Fibroblast of the aortic adventitia (primary cell): Measurements from ENCODE around the gene TMEM88. TPM values are rescaled to one million over a fixed set of nuclear protein-coding genes. Genes with fewer than 3 reads are reported as not detected.
"Not testable (repeated sequence)": the region's sequence is repeated elsewhere in the genome, so short reads cannot be mapped to it uniquely, and the experiment has no call there.

Experiments
- DNase-seq: peaks from one replicate; pipeline ENCODE4 v3.0.0-alpha.2; 2010; ENCODE audit warnings: low read depth
- H3K4me3 ChIP-seq: 2 replicates; pipeline ENCODE4 v1.5.1; 2011; ENCODE audit warnings: low read depth, mild to moderate bottlenecking, control low read depth, low read length, moderate library complexity
- CTCF ChIP-seq: IDR thresholded peaks from 2 replicates; pipeline ENCODE4 v1.5.1; 2011; ENCODE audit warnings: mild to moderate bottlenecking, low read length, control low read depth, inconsistent platforms; ENCODE audit not compliant: insufficient read depth
- total RNA-seq: library from RNA; depleted of rRNA; stranded (reverse); fragments of >200 nt; gene quantifications from 2 replicates; pipeline ENCODE4 v1.2.3, GENCODE V29; 2012; ENCODE audit warnings: low replicate concordance

TMEM88 gene
- total RNA-seq, 1 donor = 0.18 TPM

GRCh38 chr17:7857713-7858521 lies 3.1 kb downstream of the TMEM88 start, which contains the start of gene CYB5D1:
Gene CYB5D1 (plus strand): TSS chr17:7858003. CDS start chr17:7858135, 132 bp downstream.
- TF ChIP-seq CTCF = no peak
- peak within 1 kb of the TSS; percentile 86 for H3K4me3 ChIP-seq
- DNase-seq = peak; percentile 96

GRCh38 chr17:7858522-7858810 lies 3.6 kb downstream of the TMEM88 start:
- peak; percentile 65 for TF ChIP-seq CTCF
- DNase-seq = no peak
- peak overlapping the region; percentile 86 for H3K4me3 ChIP-seq

DNA sequence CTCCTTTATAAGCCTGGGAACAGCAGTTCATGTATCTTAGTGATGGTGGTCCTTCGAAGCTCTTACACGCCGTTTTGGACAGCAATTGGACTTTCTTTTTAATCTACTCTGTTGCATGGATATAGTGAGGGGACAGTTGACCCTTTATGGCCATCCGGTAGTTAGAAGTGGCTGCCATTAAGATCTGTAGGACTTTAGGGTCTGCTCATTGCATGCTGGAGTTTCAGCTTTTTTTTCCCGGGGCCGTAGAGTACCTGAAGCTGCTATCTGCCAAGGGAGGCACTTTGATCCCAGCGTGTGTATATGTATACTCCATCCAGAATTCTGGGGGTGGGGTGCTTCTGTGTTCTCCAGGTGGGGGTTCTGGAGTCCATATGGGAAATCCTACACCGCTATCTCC lies 4.2 kb downstream of the TMEM88 start:
- no peak for TF ChIP-seq CTCF

DNA sequence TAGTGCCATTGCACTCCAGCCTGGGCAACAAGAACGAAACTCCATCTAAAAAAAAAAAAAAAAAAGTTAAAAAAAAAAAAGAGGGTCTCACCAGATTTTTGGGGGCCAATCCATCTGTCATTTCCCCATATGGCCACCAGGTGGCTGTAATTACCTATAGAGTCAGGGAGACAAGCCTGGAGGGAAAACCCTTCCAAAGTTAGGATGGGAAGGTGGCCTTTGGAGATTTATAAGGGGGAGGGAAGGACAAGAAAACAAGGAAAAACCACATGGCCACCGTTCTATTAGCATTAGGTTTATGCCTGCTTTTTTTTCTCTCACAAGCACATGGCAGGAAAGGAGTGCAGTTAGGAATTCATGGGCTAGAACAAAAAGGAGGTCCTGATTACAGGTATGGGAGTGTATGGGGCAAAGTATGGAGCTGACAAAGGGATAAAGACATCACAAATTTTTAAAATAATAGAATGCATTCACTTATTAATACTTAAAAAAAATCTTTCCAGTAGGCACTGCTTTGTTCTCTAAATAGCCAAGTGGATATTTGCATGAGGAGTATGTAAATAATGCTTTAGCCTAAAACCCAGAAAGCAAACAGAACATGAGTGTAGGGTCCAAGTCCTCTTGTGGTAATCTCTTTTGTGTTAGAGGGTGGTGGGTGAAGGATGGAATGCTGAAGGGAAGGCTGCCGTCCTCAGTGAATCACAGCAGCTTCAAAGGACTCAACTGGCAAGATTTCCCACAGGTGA lies 8.0 kb downstream of the TMEM88 start:
- peak; percentile 70 for TF ChIP-seq CTCF
- peak; percentile 71 for DNase-seq
- H3K4me3 ChIP-seq = no peak overlapping the region

More for the DNA sequence above, 4.2 kb downstream of the TMEM88 start:
- H3K4me3 ChIP-seq = peak overlapping the region; percentile 86
- no peak for DNase-seq

DNA sequence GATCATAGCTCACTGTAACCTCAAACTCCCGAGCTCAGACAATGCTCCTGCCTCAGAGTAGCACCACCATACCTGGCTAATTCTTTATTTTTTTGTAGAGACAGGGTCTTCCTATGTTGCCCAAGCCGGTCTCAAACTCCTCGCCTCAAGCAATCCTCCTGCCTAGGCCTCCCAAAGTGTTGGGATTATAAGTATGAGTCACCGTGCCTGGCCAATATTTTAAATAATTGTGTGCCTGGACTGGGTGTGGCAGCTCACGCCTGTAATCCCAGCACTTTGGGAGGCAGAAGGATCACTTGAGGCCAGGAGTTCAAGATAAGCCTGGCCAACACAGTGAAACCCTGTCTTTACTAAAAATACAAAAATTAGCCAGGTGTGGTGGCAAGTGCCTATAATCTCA lies 9.5 kb downstream of the TMEM88 start:
- DNase-seq, H3K4me3 ChIP-seq: not testable (repeated sequence)

- TF ChIP-seq CTCF = no peak
- no peak overlapping the region for H3K4me3 ChIP-seq
- no peak for DNase-seq
These were observed 10.3 kb downstream of the TMEM88 start for GRCh38 chr17:7864995-7865650.

- no peak for TF ChIP-seq CTCF
- H3K4me3 ChIP-seq = no peak overlapping the region
- DNase-seq = no peak
These were observed 13.0 kb downstream of the TMEM88 start for GRCh38 chr17:7867881-7868329.
